Amniotic stem cell (primary cell): ENCODE data around the gene GALNT18.

Experiments
- DNase-seq: peaks from one replicate; lab custom pipeline; 2025; lab: John Stamatoyannopoulos, UW

GALNT18 gene

DNA sequence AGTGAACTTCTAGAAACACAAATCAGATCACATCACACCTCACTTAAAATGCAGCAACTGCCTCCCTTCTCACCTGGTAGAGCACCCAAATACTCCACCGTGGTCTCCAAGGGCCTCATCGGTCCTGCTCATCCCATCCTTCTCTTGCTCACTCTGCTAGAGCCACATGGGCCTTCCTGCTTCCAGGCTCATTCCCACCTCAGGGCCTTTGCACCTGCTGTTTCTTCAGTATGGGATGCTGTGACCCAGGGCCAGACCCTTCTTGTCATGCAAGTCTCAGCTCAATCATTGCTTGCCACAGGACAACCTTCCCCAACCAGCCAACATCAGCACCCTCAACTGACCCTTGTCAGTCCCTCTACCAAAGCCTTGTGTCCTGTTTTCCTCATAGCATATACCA is 124.9 kb downstream of the GALNT18 start:
- no peak for DNase-seq

DNA sequence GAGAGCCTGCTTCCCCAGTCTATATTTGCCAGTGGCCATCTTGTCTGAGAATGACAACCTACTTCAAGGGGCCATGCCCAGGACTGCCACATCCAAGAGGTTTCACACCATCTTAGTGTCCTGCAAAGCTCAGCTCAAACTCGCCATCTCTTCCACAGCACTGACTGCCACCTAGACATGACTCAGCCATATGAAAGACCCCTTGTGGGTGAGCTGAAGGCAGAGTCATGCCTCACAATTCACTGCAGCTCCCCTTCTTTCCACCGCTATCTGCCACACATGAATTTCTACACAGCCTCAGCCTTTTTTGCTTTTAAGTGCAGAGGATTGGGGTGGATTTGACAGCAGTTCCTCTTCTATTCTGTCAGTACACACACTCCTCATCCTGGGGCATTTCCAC is 127.5 kb downstream of the GALNT18 start:
- DNase-seq = no peak

DNA sequence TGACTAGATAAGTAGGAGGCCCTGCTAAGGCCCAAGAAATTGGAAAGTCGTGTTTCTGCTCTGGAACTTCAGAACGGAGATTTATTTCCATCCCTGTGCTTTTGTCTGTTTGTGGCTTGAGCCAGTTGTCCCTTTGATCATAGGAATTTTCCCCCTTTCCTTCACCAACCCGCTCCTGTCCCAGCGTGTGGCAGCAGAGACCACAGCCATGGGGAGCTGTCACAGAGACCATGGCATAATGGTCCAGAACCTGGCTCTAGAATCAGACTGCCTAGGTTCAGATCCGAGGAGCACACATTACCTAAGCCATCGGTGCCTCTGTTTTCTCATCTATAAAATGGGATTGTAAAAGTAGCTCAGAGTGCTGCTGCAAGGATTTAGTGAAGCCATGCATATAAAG is 128.1 kb downstream of the GALNT18 start:
- no peak for DNase-seq

DNA sequence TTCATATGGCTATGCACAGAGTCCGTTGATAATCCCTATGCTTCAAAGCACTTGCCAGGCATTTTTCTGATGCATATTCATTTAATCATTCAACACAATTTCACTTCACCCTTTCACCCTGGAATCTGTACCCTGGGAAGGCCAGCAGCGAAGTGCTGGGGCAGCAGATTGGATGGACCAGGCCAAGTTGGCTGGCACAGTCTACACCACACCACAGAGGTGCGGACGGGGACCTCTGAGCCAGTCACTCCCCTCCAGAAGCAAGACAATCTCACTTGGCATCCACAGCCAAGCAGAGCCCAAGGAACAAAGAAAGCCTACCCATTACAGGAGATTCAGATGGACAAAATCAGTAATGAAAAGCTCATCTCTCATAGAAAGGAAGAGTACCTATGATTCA is 130.2 kb downstream of the GALNT18 start:
- no peak for DNase-seq

DNA sequence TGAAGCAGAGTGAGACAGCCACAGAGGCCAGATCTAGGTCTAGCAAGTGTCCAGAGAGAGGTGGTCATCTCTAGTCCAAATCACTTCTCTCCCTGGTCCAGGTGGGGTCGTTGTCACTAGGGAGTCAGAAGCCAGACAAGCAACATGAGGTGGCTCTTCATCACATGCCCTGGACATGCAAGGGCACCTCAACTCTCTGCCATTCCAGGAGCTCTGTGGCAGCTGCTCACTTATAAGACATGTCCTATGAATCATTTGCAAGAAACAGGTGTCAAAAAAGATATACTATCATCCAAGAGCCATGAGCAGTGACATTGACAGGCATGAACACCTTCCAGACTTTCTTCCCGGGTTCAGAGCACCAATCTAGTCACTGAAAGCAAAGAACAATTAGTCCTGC is 130.8 kb downstream of the GALNT18 start:
- no peak for DNase-seq

DNA sequence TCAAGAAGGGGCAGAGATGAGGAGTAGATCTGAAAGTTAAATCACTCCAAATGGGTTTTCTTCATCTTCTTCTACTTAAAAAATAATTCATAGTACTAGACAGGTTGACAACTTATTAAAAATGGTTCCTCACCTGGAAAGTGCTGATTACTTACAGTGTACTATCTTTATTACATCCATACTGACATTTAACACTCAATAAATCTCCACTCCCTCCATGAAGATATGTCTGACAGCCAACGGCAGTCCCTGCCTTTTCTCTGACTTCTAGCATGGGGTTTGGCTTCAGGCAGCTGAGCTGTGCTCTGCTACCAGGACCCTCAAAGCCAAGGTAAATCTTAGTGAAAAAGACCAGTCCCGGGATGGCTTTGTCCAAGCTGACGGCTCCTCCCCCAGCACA is 135.4 kb downstream of the GALNT18 start:
- no peak for DNase-seq

DNA sequence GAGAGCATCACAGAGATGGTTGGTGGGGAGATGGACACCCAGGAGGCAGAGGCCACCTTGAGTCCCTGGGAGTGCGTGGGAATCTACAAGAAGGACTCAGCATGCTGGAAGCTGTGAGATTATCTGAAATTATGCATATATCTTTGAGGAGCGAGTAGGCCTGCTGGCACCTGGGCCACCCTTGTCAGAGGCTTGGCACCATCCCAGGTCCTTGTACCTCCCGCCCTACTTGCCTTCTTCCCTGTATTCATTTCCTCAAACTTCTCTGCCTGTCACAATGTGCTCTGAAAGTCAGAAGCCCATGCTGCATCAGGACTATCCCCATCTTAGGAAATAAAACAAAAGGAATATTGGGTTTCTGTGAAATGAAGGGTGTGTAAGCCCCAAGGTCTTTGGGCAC is 135.8 kb downstream of the GALNT18 start:
- no peak for DNase-seq

DNA sequence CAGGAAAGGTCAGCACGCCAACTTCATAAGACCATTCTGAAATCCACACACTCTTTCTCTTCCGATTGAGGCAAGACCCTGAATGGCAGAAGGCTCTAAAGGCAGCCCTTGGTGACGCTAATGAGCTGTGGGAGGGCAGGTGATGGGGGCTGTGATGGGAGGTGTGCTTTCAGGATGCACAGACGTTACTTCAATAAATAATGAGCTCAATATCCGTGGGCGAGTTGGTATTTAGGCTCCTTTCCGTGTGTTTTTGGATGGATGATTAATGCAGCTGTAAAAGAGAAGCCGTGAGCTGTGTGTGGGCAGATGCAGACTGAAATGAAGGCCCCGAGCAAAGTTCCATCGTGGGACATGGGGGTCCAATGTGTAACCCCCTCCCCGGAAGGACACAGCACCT is 138.2 kb downstream of the GALNT18 start:
- DNase-seq = no peak

DNA sequence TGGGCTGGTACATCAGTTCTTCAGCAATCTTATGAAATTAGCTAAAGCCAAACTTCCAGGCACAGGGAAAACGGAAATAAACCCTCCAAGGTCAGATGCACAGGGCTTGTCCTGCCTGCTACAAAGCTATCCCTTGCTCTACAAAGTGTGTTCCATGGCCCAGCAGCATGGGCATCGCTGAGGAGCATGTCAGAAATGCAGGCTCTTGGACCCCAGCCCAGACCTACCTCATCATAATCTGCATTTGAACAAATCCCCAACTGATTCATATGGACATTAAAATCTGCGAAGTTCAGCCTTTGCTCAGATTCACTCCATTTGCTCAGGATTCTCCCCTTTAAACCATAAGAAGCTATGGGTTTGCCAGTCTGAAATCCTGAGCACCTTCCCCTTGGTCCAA is 139.1 kb downstream of the GALNT18 start:
- no peak for DNase-seq

DNA sequence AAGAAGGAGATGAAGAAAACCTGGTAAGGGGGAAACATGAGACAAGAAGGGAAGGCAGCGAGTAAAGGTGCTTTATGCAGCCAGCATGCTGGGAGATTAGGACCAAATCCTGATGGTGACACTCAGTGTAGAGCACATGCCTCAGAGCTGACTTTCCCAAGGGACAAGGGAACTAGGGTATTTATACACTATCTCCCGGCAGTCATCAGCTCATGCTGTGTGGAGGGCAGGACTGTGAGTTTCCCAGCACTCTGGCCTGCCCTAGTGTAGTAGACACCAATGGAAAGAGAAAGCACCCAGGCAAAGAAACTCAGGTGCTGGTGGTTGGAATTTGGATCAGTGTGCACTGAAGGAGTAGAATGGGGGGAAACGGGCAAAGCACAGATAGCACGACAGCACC is 140.4 kb downstream of the GALNT18 start:
- DNase-seq = no peak

DNA sequence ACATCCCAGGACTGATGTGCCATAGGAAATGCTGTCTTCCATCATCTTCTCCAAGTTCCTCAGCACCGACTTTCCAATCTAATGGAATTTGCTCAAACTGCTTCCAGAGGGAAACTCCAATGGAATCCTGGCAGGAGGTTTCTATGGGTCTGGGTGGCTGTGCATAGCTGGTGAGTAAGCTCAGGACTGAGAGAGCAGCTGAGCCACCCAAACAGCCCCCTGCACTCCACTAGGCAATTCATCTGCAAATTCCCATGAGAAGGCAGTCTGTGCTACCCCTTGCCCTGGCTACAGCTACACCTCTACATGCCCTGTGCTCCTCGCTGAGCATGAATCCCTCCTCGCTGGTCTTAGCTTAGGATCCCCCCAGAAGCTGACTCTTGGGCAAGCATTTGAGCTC is 140.8 kb downstream of the GALNT18 start:
- DNase-seq = no peak

DNA sequence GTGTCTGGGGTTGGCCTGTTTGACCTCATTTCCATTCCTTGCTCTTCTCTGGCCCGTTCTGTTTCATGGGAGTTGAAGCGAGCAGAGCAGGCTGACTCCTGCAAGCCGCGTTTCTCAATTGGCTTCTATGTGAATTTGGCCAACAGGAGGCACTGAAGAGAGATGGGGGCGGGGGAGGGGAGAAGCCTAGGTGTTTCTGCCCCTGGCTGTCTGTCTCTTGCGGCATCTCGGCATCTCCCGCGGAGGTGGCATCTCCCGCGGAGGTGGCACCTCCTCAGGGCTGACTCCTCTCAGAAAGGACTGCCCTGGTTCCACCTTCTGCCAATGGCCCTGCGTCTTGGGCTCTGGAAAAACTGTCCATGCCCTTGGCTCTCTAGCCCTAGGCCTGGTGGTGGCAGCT is 143.1 kb downstream of the GALNT18 start:
- DNase-seq = no peak

DNA sequence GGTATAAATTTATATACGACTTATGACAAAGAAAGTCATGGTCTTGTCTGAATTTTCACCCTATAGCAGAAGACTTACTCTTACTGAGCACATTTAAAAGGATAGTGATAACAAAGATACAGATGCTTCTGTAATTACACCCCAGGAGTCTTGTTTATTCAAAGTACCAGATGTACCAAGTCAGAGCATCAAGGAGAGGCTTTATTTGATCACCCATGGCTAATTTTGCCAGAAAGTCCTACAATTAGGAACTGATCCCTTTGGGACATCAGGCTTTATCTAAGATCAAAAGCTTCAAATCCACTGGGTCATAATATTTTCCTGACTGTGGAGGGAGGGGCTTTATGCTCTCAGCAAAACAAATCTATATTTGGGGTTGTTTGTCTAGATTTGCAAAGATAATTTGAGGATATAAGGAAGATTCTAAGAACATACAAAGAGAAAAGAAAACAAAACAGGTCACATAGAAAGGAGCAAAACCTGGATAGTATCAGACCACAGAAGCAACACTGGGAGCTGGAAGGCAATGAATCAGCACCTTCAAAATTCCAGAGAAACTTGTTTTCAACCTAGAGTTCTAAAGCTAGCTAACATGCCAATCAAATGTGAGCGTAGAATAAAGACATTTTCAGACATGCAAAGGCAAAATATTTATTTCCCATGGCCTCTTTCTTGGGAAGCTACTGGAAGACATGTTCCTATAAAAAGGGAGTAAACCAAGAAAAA is 143.9 kb downstream of the GALNT18 start:
- no peak for DNase-seq

DNA sequence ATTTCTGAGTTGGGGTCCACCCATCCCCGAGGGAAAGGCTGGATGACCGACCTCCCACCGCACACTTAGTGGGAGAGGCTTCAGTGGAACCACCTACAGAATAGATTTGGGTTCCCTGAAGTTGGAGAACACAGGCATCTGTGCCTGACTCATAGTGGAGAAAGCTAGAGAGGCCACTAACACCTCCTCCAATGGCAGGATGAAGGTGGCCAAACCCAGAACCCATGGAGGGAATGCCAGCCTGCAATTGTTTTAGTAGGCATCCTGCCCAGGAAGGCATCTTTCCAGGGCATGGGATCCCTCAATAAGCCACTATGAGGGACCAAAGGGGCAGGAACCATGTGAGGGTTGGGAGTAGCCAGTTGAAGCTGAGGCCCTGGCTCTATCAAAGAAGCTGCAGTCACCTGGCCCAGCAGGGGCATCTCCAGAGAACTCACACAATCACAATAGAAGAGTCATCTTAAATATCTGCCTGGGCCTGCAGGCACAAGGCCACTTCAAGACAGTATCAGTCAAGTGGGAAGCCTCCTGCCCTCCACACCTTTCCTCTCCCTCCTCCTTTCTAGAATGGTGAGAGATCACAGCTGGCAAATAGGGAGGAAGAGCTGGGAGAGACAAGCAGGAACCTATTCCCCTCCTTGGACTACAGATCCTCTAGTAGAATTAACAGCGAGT is 144.7 kb downstream of the GALNT18 start:
- no peak for DNase-seq

DNA sequence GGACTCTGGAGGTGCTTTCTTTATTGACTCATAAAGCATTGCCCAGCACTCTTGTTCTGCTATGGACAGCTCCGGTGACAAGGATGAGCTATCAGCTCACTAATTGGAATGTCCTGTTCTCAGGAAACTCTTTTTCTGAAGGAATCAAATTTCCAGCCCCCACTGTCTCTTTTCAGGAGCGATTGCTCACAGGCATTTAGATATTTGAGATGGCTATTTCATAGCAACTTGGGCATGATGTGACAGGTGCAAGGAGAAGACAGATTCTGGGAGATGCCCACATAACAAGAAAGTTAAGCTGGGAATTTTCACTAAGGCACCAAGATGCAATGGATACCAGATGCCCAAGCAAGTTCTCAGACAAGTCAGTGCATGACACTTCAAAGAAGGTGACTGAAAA is 145.3 kb downstream of the GALNT18 start:
- DNase-seq = no peak

DNA sequence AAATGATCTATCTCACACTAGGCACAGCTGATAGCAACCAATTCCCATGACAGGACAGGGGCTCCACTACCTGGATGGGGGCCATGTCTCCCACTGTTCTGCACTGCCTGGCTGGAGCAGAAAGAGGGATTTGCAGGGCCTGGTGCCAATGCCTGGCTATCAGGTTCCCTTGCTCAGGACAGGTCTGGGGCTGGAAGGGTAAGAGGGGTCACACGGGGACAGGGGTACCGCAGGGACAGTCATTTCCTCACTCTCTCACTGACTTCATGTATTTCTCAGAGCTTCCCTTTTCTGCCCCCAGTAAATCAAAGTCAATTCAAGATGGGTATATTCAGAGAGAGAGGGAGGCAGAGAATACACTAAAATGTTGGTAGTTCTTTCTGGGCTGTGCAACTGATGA is 149.7 kb downstream of the GALNT18 start:
- no peak for DNase-seq

DNA sequence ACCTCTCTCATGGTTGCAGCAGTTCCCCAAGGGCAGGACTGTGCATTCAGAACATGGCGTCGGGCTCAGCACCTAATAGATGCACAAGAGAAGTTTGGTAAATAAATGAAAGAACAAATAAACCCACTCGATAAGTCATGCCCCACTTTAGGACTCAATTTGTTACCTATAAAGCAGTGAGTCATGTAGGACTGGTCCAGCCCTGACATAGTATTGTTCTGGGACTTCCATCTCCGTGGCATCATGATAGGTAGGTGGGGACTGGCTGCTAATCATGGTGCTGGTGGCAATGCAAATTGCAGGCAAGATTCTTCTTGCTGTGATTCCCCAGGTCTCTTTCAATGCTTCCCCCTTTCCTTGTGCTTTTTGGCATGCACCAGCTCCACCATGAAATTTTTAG is 150.6 kb downstream of the GALNT18 start:
- no peak for DNase-seq

DNA sequence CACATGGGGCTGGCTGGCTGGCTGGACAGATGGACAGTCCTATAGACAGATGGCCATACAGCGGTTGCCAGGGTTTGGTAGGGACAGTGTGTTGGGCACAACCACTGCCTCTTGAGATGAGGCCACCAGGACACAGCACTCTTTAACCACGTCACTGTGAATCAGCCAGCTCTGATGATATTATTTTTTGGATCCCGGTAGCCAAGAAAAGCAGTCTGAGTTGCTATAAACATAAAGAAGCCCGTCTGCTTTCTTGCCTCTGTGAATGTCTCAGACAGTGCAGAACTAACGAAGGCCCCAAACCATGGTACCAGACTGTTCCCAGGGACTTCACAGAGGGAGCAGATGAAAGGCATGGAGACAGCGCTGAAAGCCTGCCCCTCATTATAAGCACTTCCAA is 152.9 kb downstream of the GALNT18 start:
- no peak for DNase-seq

DNA sequence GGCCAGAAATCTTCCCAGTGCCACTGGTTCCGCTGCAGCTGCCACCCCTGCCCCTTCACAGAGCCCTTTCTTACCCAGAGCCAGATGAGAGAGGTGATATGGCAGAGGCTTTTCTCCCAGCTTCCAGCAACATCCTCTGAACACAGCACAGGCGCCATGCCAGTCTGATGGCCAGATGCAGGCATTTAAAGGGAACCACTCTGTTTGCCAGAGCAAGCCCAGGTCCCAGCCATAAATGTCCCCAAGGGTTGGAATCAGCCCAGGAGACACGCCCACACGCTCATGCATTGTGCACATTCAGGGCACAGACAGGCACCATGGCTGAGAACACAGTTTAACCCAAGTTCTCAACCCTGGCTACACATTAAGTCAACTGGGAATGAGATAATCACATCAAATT is 154.5 kb downstream of the GALNT18 start:
- no peak for DNase-seq

DNA sequence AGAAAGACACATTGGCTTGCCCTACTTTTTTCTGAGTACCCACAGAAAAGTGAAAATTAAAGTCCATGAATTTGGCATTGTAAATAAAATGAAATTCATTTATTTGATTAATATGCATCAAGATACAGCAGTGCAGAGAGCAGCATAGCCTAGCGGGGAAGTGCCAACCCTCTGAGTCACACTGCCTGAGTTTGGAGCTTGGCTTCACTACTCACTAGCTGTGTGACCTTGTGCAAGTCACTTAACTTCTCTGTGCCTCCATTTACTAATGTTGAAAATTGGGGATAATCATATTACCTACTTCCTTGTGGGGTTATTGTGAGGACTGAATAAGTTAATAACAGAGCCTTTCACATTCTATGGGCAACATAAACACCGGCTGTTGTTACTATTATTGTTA is 157.2 kb downstream of the GALNT18 start:
- no peak for DNase-seq

DNA sequence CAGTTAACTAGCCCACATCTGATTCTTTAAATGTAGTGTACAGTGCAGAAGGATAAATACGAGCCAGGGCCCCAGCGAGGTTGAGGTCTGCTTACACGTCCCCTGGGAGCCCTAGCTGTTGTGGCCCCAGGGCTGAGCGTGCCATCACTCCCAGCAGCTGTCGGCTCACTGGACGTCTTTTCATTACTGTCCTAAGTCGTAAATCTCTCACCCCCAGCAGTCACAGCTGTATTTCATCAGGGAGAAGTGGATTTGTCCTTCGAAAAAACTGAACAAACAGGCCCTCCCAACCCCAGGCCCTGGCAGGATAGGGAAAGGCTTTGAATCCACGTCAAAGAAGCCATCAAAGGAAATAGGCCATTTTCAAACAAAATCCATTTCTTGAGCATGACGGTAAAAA is 158.4 kb downstream of the GALNT18 start:
- DNase-seq = no peak

DNA sequence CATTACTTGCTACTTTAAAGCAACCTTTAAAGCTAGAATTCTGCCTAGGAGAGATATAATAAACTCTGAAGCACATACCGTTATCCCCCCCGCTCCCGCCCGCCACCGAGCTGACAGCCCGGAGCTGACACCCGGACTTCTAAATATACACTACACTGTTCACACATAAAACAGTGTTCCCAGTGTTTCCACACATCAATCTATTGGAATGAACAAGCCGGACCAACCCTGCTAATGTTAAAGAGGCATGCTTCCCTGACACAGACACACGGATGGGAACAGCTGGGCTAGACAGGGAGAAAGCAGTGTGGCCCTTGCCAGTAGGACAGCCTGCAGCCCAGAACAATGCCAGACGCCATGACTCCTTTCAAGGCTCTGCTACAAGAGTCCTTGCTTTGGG is 160.3 kb downstream of the GALNT18 start:
- no peak for DNase-seq

DNA sequence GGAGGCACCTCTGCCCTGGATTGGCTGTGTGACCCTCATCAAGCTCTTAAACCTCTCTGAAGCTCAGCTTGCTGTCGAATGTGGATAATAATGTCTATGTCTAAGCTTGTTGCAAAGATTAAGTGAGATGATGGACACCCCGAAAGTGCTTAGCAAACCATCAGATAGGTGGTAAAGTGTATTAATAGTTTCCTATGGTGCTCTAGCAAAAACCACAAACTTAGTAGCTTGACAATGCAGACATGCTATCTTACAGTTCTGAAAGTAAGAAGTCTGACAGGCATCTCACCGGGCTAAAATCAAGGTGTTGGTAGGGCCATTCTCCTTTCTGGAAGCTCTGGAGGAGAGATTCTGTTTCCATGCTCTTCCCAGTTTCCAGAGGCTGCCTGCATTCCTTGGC is 162.2 kb downstream of the GALNT18 start:
- DNase-seq = no peak

DNA sequence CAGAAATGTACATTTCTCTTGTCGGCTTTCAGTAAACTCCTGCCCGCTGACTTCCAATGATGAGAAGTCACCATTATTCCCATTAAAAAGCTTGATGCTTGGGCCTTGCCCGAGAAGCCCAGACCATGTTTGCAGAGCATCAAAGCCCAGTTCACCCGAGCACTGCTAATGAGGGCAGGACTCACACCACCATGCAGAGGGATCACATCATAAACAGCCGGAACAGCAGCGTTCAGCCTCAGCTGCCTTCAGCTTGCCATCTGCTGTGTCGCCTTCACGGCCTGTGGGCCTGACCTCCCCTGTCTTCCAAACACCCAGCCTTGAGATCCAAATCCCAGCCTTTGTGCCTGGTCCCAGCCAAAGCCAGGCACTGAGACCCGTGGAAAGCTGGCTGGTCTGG is 163.3 kb downstream of the GALNT18 start:
- DNase-seq = no peak
